Neural cell (in vitro differentiated cells): ENCODE measurements around the gene MRPS18A. TPM values are rescaled to one million over a fixed set of nuclear protein-coding genes. Genes with fewer than 3 reads are reported as not detected.

Experiments
- H2AFZ ChIP-seq: fragments of 200-600, 300-800 bp; sonication (generic), shearing (Covaris generic); 2 replicates; pipeline ENCODE4 v1.6.0; 2014; ENCODE audit warnings: low read depth, mild to moderate bottlenecking, antibody characterized with exemption, low read length, moderate library complexity
- H3F3A ChIP-seq: fragments of 200-600 bp; shearing (Covaris generic); 2 replicates; pipeline ENCODE4 v1.6.1; 2016; ENCODE audit warnings: mild to moderate bottlenecking, moderate library complexity, mixed read lengths, antibody characterized with exemption, low read length; ENCODE audit not compliant: insufficient read depth, poor library complexity, severe bottlenecking
- H3K27ac ChIP-seq: fragments of 200-600, 300-800 bp; sonication (generic), shearing (Covaris generic); 2 replicates; pipeline ENCODE4 v1.5.1; 2014; ENCODE audit warnings: mild to moderate bottlenecking, low read length, moderate library complexity
- H3K27me3 ChIP-seq: fragments of 300-800, 200-600 bp; sonication (generic), shearing (Covaris generic); 2 replicates; pipeline ENCODE4 v1.6.0; 2014; ENCODE audit warnings: mild to moderate bottlenecking, low read depth, low read length, moderate library complexity; ENCODE audit not compliant: insufficient read depth
- H3K36me3 ChIP-seq: fragments of 300-800, 200-600 bp; sonication (generic), shearing (Covaris generic); 2 replicates; pipeline ENCODE4 v1.5.1; 2014; ENCODE audit warnings: mild to moderate bottlenecking, antibody characterized with exemption, low read length, moderate library complexity; ENCODE audit not compliant: insufficient read depth
- H3K4me2 ChIP-seq: fragments of 300-800, 200-600 bp; sonication (generic), shearing (Covaris generic); 2 replicates; pipeline ENCODE4 v1.6.0; 2014; ENCODE audit warnings: mild to moderate bottlenecking, low read length
- H3K4me3 ChIP-seq: fragments of 300-800, 200-600 bp; sonication (generic), shearing (Covaris generic); 2 replicates; pipeline ENCODE4 v1.5.1; 2014; ENCODE audit warnings: mild to moderate bottlenecking, low read length, moderate library complexity
- H3K79me2 ChIP-seq: fragments of 200-600 bp; shearing (Covaris generic); replicated peaks from 2 replicates; pipeline ENCODE4 v1.6.0; 2014; ENCODE audit warnings: mild to moderate bottlenecking, low read length, moderate library complexity; ENCODE audit not compliant: insufficient read depth
- H3K9ac ChIP-seq: fragments of 300-800, 200-600 bp; sonication (generic), shearing (Covaris generic); 2 replicates; pipeline ENCODE4 v1.6.1; 2016; ENCODE audit warnings: mild to moderate bottlenecking, low read length, mixed read lengths
- H3K9me2 ChIP-seq: fragments of 200-600 bp; shearing (Covaris generic); 2 replicates; pipeline ENCODE4 v1.6.1; 2016; ENCODE audit warnings: mild to moderate bottlenecking, low read length, mixed read lengths; ENCODE audit not compliant: insufficient read depth
- H3K9me3 ChIP-seq: fragments of 200-600, 300-800 bp; sonication (generic), shearing (Covaris generic); 2 replicates; pipeline ENCODE4 v1.6.1; 2016; ENCODE audit warnings: mild to moderate bottlenecking, mixed run types, low read length, moderate library complexity, mixed read lengths
- H4K20me1 ChIP-seq: fragments of 200-600 bp; shearing (Covaris generic); 2 replicates; pipeline ENCODE4 v1.6.1; 2016; ENCODE audit warnings: mild to moderate bottlenecking, mixed run types; ENCODE audit not compliant: insufficient read depth
- EP300 ChIP-seq: fragments of 450-650 bp; conservative IDR thresholded peaks from 2 replicates; pipeline ENCODE4 v1.6.1; 2014; ENCODE audit warnings: antibody characterized with exemption, mild to moderate bottlenecking, moderate library complexity; ENCODE audit not compliant: poor library complexity, severe bottlenecking
- EZH2 ChIP-seq: fragments of 200-600, 300-800 bp; shearing (Covaris generic), sonication (generic); IDR thresholded peaks from 2 replicates; pipeline ENCODE4 v1.6.1; 2014; ENCODE audit warnings: antibody characterized with exemption, low read length, borderline replicate concordance, mild to moderate bottlenecking; ENCODE audit not compliant: insufficient read depth, poor library complexity, severe bottlenecking
- MXI1 ChIP-seq: fragments of 450-650 bp; conservative IDR thresholded peaks from 2 replicates; pipeline ENCODE4 v1.6.1; 2014; ENCODE audit warnings: antibody characterized with exemption, mild to moderate bottlenecking; ENCODE audit not compliant: poor library complexity, severe bottlenecking
- POLR2AphosphoS5 ChIP-seq: IDR thresholded peaks from 2 replicates; pipeline ENCODE4 v1.6.1; 2012
- RAD21 ChIP-seq: fragments of 450-650 bp; conservative IDR thresholded peaks from 2 replicates; pipeline ENCODE4 v1.6.1; 2014; ENCODE audit warnings: antibody characterized with exemption, mild to moderate bottlenecking, moderate library complexity
- SMC3 ChIP-seq: fragments of 450-650 bp; conservative IDR thresholded peaks from 2 replicates; pipeline ENCODE4 v1.6.1; 2014; ENCODE audit warnings: antibody characterized with exemption, mild to moderate bottlenecking, moderate library complexity; ENCODE audit not compliant: poor library complexity
- TAF1 ChIP-seq: IDR thresholded peaks from 2 replicates; pipeline ENCODE4 v1.6.1; 2012; ENCODE audit warnings: low read depth
- polyA plus RNA-seq: library from polyadenylated mRNA; depleted of rRNA; stranded (reverse); fragments of >200 nt; gene quantifications from 2 replicates; pipeline ENCODE4 v1.2.3, GENCODE V29; 2014
- TF ChIP-seq, protein P1 (sequence below): fragments of 450-650 bp; IDR thresholded peaks from 2 replicates; pipeline ENCODE4 v1.5.1; 2014; ENCODE audit warnings: antibody characterized with exemption, mild to moderate bottlenecking, moderate library complexity; ENCODE audit not compliant: poor library complexity, severe bottlenecking
- TF ChIP-seq, protein P2 (sequence below): IDR thresholded peaks from 2 replicates; pipeline ENCODE4 v1.6.1; 2012; ENCODE audit warnings: borderline replicate concordance

Gene MRPS18A
- polyA plus RNA-seq, 1 donor from 2014 or later, result 39.6 TPM

DNA sequence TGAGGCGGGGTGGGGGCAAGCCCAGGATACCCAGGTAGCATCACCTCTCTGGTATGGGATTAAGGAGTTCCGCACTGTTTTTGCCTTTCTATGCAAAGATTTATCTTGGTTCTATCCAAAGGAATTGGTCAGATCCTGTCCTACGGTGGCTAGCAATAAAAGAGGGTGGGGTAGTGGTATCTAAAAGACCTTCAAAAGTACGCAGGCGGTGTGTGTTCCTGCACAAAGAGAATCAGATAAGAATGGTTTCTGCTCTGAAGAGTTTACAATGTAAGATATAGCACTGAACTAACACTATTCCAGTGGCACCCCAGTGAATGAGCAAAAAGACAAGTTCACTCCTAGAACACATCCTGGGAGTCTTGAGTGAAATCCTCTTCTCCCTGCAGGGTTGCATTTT, 6.3 kb downstream of the MRPS18A start:
- Histone ChIP-seq H3F3A (no peaks in the 10 kb centered on the region), H4K20me1 (no peaks in the 10 kb centered on the region), H2AFZ (no peak overlapping the region), H3K27ac (no peak overlapping the region), H3K4me3 (no peak overlapping the region), H3K27me3 (no peaks in the 10 kb centered on the region), H3K9me2 (no peaks in the 10 kb centered on the region), H3K9me3 (no peaks in the 10 kb centered on the region), H3K79me2 (peaks cover 20% of the 10 kb centered on the region), H3K9ac (no peak overlapping the region), H3K4me2 (no peak overlapping the region), H3K36me3 (no peaks in the 10 kb centered on the region)
- TF ChIP-seq, protein P1, sequence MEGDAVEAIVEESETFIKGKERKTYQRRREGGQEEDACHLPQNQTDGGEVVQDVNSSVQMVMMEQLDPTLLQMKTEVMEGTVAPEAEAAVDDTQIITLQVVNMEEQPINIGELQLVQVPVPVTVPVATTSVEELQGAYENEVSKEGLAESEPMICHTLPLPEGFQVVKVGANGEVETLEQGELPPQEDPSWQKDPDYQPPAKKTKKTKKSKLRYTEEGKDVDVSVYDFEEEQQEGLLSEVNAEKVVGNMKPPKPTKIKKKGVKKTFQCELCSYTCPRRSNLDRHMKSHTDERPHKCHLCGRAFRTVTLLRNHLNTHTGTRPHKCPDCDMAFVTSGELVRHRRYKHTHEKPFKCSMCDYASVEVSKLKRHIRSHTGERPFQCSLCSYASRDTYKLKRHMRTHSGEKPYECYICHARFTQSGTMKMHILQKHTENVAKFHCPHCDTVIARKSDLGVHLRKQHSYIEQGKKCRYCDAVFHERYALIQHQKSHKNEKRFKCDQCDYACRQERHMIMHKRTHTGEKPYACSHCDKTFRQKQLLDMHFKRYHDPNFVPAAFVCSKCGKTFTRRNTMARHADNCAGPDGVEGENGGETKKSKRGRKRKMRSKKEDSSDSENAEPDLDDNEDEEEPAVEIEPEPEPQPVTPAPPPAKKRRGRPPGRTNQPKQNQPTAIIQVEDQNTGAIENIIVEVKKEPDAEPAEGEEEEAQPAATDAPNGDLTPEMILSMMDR, result no peak
- TF ChIP-seq EZH2, result no peak
- no peak for TF ChIP-seq SMC3

DNA sequence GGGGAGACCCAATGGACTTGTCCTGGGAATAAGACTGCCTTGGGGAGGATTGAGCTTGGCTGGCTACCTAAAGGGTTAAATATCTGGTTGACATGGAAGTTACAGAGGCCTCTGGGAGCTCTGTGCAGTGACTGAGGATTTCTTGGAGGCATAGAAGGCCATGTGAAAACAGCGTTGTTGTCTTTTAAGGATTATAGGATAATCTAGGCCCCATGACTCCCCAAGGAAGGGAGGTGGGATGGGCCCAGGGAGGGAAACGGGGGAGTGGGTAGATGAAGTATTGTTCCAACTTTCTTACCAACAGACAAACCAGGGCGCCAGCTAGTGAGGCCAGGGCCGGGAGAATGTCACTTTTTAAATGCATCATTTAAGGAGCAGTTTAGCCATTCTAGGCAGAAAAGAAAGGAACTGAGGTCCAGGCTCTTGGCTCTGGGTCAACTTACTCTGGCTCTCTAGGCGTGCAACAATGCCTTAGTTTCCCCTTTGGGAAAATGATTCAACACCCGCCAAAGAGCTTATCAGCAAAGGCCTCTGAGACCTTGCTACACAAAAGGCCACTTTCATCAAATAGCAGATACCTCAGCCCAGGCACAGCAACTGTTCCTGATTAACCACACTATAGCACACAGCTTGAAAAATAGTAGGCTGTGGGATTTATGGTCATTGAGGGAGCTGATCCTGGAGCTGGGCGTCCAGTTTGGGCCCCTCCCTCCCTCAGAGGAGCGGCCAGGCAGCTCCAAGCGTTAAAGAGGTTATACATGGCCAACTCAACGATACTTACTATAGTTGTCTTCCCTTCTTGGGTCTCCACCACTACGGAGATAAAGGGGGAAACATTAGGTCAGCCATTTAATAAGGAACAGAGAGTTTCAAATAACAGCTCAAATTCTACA, 7.0 kb downstream of the MRPS18A start:
- Histone ChIP-seq H3K27ac (no peak overlapping the region), H2AFZ (no peak overlapping the region), H4K20me1 (no peaks in the 10 kb centered on the region), H3F3A (no peaks in the 10 kb centered on the region), H3K36me3 (no peaks in the 10 kb centered on the region), H3K9ac (no peak overlapping the region), H3K4me3 (no peak overlapping the region), H3K9me3 (no peaks in the 10 kb centered on the region), H3K27me3 (no peaks in the 10 kb centered on the region), H3K79me2 (peaks cover 13% of the 10 kb centered on the region), H3K4me2 (no peak overlapping the region), H3K9me2 (no peaks in the 10 kb centered on the region)
- TF ChIP-seq, protein P1, result no peak
- TF ChIP-seq TAF1, result no peak
- TF ChIP-seq, protein P2, sequence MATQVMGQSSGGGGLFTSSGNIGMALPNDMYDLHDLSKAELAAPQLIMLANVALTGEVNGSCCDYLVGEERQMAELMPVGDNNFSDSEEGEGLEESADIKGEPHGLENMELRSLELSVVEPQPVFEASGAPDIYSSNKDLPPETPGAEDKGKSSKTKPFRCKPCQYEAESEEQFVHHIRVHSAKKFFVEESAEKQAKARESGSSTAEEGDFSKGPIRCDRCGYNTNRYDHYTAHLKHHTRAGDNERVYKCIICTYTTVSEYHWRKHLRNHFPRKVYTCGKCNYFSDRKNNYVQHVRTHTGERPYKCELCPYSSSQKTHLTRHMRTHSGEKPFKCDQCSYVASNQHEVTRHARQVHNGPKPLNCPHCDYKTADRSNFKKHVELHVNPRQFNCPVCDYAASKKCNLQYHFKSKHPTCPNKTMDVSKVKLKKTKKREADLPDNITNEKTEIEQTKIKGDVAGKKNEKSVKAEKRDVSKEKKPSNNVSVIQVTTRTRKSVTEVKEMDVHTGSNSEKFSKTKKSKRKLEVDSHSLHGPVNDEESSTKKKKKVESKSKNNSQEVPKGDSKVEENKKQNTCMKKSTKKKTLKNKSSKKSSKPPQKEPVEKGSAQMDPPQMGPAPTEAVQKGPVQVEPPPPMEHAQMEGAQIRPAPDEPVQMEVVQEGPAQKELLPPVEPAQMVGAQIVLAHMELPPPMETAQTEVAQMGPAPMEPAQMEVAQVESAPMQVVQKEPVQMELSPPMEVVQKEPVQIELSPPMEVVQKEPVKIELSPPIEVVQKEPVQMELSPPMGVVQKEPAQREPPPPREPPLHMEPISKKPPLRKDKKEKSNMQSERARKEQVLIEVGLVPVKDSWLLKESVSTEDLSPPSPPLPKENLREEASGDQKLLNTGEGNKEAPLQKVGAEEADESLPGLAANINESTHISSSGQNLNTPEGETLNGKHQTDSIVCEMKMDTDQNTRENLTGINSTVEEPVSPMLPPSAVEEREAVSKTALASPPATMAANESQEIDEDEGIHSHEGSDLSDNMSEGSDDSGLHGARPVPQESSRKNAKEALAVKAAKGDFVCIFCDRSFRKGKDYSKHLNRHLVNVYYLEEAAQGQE, result no peak
- no peak for TF ChIP-seq MXI1
- TF ChIP-seq EP300, result no peak
- no peak for TF ChIP-seq SMC3
- TF ChIP-seq POLR2AphosphoS5, result no peak
- no peak for TF ChIP-seq EZH2
- TF ChIP-seq RAD21, result no peak
